ENCODE measurements around the gene CD99L2. TPM values are rescaled to one million over a fixed set of nuclear protein-coding genes. Genes with fewer than 3 reads are reported as not detected.

CD99L2 gene
- total RNA-seq, 1 experiment from 2014 or later: 7.3 TPM

DNA sequence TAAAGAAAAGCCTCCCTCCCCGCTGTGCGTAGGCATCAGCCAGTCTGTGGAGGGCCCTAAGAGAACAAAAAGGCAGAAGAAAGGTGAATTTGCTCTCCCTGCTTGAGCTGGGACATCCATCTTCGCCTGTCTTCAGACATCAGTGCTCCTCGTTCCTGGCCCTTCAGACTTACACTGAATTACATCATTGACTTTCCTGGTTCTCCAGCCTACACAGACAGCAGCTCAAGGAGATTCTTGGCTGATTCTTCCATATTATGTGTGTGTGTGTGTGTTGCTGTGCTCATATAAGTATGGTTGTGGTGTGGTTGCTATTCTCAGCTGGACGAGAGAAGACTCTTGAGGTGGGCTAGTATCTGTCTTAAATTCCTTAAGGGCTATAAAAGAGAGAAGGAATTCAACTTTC is 35.5 kb upstream of the CD99L2 start:
- H3K23ac ChIP-seq (ENCODE audit: insufficient read length, low read depth, low read length): no peak overlapping the region
- H3K27me3 ChIP-seq (ENCODE audit: insufficient read depth, low read length): no peaks in the 10 kb centered on the region; the same call in 1 of the 2 replicates
- no peaks in the 10 kb centered on the region for H3K79me2 ChIP-seq (ENCODE audit: insufficient read depth, low read length)
- H4K5ac ChIP-seq (ENCODE audit: insufficient read length, low read depth, low read length): no peak overlapping the region
- H2BK12ac ChIP-seq (ENCODE audit: insufficient read length, low read depth, low read length): no peak overlapping the region
- H3K79me1 ChIP-seq (ENCODE audit: insufficient read depth, low read depth, low read length, poor library complexity, severe bottlenecking): no peaks in the 10 kb centered on the region
- no peak overlapping the region for H3K56ac ChIP-seq (ENCODE audit: insufficient read length, low read depth, low read length)
- H3K9me3 ChIP-seq (ENCODE audit: control insufficient read depth, low read depth, low read length): no peaks in the 10 kb centered on the region
- H2BK120ac ChIP-seq (ENCODE audit: low read depth, low read length, poor library complexity, severe bottlenecking): no peak overlapping the region
- H3T11ph ChIP-seq (ENCODE audit: low read length): no peak overlapping the region
- H3K4me2 ChIP-seq (ENCODE audit: insufficient read depth, insufficient read length, low read length): no peak overlapping the region
- H2AK5ac ChIP-seq (ENCODE audit: insufficient read length, low read length): no peak overlapping the region
- H2BK20ac ChIP-seq (ENCODE audit: low read depth, low read length, poor library complexity, severe bottlenecking): no peak overlapping the region
- H3K27ac Mint-ChIP-seq: peak overlapping the region in 2 of 3 experiments; percentile 62 to 87; a peak in 4 of 7 replicates
- no peak overlapping the region for H3K9ac ChIP-seq (ENCODE audit: extremely low read depth, insufficient read length, low read length)
- no peak overlapping the region for H4K8ac ChIP-seq (replicated peaks; ENCODE audit: insufficient read length, low read depth, low read length)
- peaks cover 30 to 31% of the 10 kb centered on the region in 2 experiments for H3K4me1 Mint-ChIP-seq
- H3K4me1 ChIP-seq (ENCODE audit: insufficient read depth, low read length): peaks cover 13% of the 10 kb centered on the region; the same call in 1 of the 2 replicates
- H3K4ac ChIP-seq (ENCODE audit: low read depth, low read length): no peak overlapping the region
- no peaks in the 10 kb centered on the region for H4K20me1 ChIP-seq (ENCODE audit: control insufficient read depth, insufficient read depth, insufficient read length)
- peaks cover 3 to 9% (median 6%) of the 10 kb centered on the region in 3 experiments; a peak in 6 of 7 replicates for H3K36me3 Mint-ChIP-seq (ENCODE audit: insufficient read depth in 1 of 3, low read depth in 3 of 3)
- H3K9me3 Mint-ChIP-seq: peaks cover 58 to 69% of the 10 kb centered on the region in 2 experiments
- no peak overlapping the region for H2AFZ ChIP-seq (ENCODE audit: low read length)
- no peak overlapping the region for H4K91ac ChIP-seq (ENCODE audit: insufficient read length, low read depth, low read length)
- no peak overlapping the region for H2BK5ac ChIP-seq (ENCODE audit: insufficient read length, low read length)
- WGBS (ENCODE audit: extremely low coverage, insufficient read length, low lambda C conversion rate): no CpG with 5 or more reads among the region's 5 CpGs
- no peaks in the 10 kb centered on the region for H3K23me2 ChIP-seq (ENCODE audit: insufficient read length, low read depth, low read length, poor library complexity, severe bottlenecking)
- H3K27me3 Mint-ChIP-seq (ENCODE audit: low read depth): no peaks in the 10 kb centered on the region; the same call in 1 of the 2 replicates
- no peak overlapping the region for H2BK15ac ChIP-seq (ENCODE audit: low read depth, low read length)
- no peak for DNase-seq
- no peak overlapping the region for H3K18ac ChIP-seq (ENCODE audit: insufficient read length, low read depth, low read length)
- no peak overlapping the region for H3K14ac ChIP-seq (ENCODE audit: insufficient read depth, low read length)
- TF ChIP-seq, protein P1, sequence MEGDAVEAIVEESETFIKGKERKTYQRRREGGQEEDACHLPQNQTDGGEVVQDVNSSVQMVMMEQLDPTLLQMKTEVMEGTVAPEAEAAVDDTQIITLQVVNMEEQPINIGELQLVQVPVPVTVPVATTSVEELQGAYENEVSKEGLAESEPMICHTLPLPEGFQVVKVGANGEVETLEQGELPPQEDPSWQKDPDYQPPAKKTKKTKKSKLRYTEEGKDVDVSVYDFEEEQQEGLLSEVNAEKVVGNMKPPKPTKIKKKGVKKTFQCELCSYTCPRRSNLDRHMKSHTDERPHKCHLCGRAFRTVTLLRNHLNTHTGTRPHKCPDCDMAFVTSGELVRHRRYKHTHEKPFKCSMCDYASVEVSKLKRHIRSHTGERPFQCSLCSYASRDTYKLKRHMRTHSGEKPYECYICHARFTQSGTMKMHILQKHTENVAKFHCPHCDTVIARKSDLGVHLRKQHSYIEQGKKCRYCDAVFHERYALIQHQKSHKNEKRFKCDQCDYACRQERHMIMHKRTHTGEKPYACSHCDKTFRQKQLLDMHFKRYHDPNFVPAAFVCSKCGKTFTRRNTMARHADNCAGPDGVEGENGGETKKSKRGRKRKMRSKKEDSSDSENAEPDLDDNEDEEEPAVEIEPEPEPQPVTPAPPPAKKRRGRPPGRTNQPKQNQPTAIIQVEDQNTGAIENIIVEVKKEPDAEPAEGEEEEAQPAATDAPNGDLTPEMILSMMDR (conservative IDR thresholded peaks at IDR 0.05): no peak
- H3K27ac ChIP-seq (ENCODE audit: insufficient read length, low read depth, low read length): no peak overlapping the region
- H3K4me3 Mint-ChIP-seq: peak overlapping the region in 1 of 2 experiments; percentile 4; a peak in 2 of 5 replicates
